ENCODE data around the gene KRT37. TPM values are rescaled to one million over a fixed set of nuclear protein-coding genes. Genes with fewer than 3 reads are reported as not detected.
A peak's percentile ranks its signal among the peaks of the same experiment; 100 is the strongest.
"Not testable (repeated sequence)": the region's sequence is repeated elsewhere in the genome, so short reads cannot be mapped to it uniquely, and the experiment has no call there.

Gene KRT37
- total RNA-seq, 1 experiment from 2014 or later = not detected

GRCh38 chr17:41429667-41430066 lies 5.3 kb upstream of the KRT37 start:
- Histone ChIP-seq H3K4me1 (ENCODE audit: control insufficient read depth, insufficient read depth, low read length) (peaks cover 3% of the 10 kb centered on the region; the same call in 1 of the 2 replicates), H3K9me3 (ENCODE audit: control insufficient read depth, insufficient read depth, low read depth, low read length) (no peaks in the 10 kb centered on the region), H3K27ac (ENCODE audit: low read length) (no peak overlapping the region), H3K4me3 (ENCODE audit: low read depth in 2 of 2, low read length in 2 of 2) (no peak overlapping the region), H3K36me3 (ENCODE audit: control insufficient read depth, insufficient read depth, low read length) (no peaks in the 10 kb centered on the region), H3K27me3 (ENCODE audit: control insufficient read depth, insufficient read depth, low read length) (no peaks in the 10 kb centered on the region)
- ChIA-PET POLR2A (no interaction called here), CTCF (no interaction called here)
- TF ChIP-seq REST (IDR thresholded peaks at IDR 0.05; ENCODE audit: insufficient read depth in 1 of 2, low read depth in 2 of 2, low read length in 1 of 2) (no peak), TCF7L2 (IDR thresholded peaks at IDR 0.05; ENCODE audit: low read depth, low read length) (no peak), POLR2AphosphoS5 (IDR thresholded peaks at IDR 0.05; ENCODE audit: low read depth, low read length) (no peak), SIN3A (IDR thresholded peaks at IDR 0.05; ENCODE audit: borderline replicate concordance, insufficient read depth, low read depth, low read length) (no peak), CTCF (IDR thresholded peaks at IDR 0.05) (no peak)
- in situ Hi-C loops (cut with HindIII; ENCODE audit: low pct_unique_long_range_greater_than_20kb, low sequenced_read_pairs) = no loop called here
- BruUV-seq (replicated peaks) = no TSS peak
- DNase-seq (ENCODE audit: low read depth, low spot score) (no peak), ATAC-seq (no peak)
- intact Hi-C loops (cut with micrococcal nuclease; ENCODE audit: unreplicated experiment) = no loop called here

GRCh38 chr17:41428591-41429291 lies 4.4 kb upstream of the KRT37 start:
- ChIA-PET CTCF (no interaction called here), POLR2A (no interaction called here)
- intact Hi-C loops (cut with micrococcal nuclease; ENCODE audit: unreplicated experiment) (no loop called here), in situ Hi-C loops (cut with HindIII; ENCODE audit: low pct_unique_long_range_greater_than_20kb, low sequenced_read_pairs) (no loop called here)
- ATAC-seq (peak; percentile 67; the same call in 1 of the 2 replicates), DNase-seq (ENCODE audit: low read depth, low spot score) (no peak)
- Histone ChIP-seq H3K4me3 (ENCODE audit: low read depth in 2 of 2, low read length in 2 of 2) (no peak overlapping the region), H3K9me3 (ENCODE audit: control insufficient read depth, insufficient read depth, low read depth, low read length) (no peaks in the 10 kb centered on the region), H3K27ac (ENCODE audit: low read length) (no peak overlapping the region), H3K36me3 (ENCODE audit: control insufficient read depth, insufficient read depth, low read length) (no peaks in the 10 kb centered on the region), H3K27me3 (ENCODE audit: control insufficient read depth, insufficient read depth, low read length) (no peaks in the 10 kb centered on the region), H3K4me1 (ENCODE audit: control insufficient read depth, insufficient read depth, low read length) (peaks cover 3% of the 10 kb centered on the region; the same call in 1 of the 2 replicates)
- no TSS peak for BruUV-seq (replicated peaks)
- no peak for TF ChIP-seq REST (IDR thresholded peaks at IDR 0.05; ENCODE audit: insufficient read depth in 1 of 2, low read depth in 2 of 2, low read length in 1 of 2)
- no peak for TF ChIP-seq POLR2AphosphoS5 (IDR thresholded peaks at IDR 0.05; ENCODE audit: low read depth, low read length)
- TF ChIP-seq CTCF (IDR thresholded peaks at IDR 0.05) = no peak
- no peak for TF ChIP-seq TCF7L2 (IDR thresholded peaks at IDR 0.05; ENCODE audit: low read depth, low read length)
- TF ChIP-seq SIN3A (IDR thresholded peaks at IDR 0.05; ENCODE audit: borderline replicate concordance, insufficient read depth, low read depth, low read length) = no peak

GRCh38 chr17:41422586-41422985 lies 1.8 kb downstream of the KRT37 start:
- H3K4me3 ChIP-seq (ENCODE audit: low read depth in 2 of 2, low read length in 2 of 2); POLR2A ChIA-PET; H3K36me3 ChIP-seq (ENCODE audit: control insufficient read depth, insufficient read depth, low read length); intact Hi-C loops (cut with micrococcal nuclease; ENCODE audit: unreplicated experiment); H3K27ac ChIP-seq (ENCODE audit: low read length); DNase-seq (ENCODE audit: low read depth, low spot score); BruUV-seq (replicated peaks); in situ Hi-C loops (cut with HindIII; ENCODE audit: low pct_unique_long_range_greater_than_20kb, low sequenced_read_pairs); H3K4me1 ChIP-seq (ENCODE audit: control insufficient read depth, insufficient read depth, low read length); H3K27me3 ChIP-seq (ENCODE audit: control insufficient read depth, insufficient read depth, low read length); ATAC-seq; H3K9me3 ChIP-seq (ENCODE audit: control insufficient read depth, insufficient read depth, low read depth, low read length); CTCF ChIA-PET: not testable (repeated sequence)
